MCF 10A (cell line): ENCODE measurements around the gene C6. TPM values are rescaled to one million over a fixed set of nuclear protein-coding genes. Genes with fewer than 3 reads are reported as not detected.

ENCODE experiments used
- BruUV-seq: library from RNA; stranded (reverse); fragments of 400-500 nt; replicated peaks from 2 replicates; lab custom pipeline; 2021; lab: Mats Ljungman, UMichigan
- CTCF ChIA-PET: fragments of 300-600 bp; sonication (Branson Sonifier 250); formaldehyde crosslinking; extraction: SDS; loops from one replicate; lab custom pipeline; 2021; ENCODE audit warnings: antibody characterized with exemption, inconsistent platforms; lab: Yijun Ruan, JAX
- POLR2A ChIA-PET: fragments of 300-600, 350-650 bp; sonication (Branson Sonifier 250); formaldehyde crosslinking; extraction: SDS; loops from one replicate; lab custom pipeline; 2020; ENCODE audit warnings: antibody characterized with exemption, inconsistent platforms; lab: Yijun Ruan, JAX
- DNase-seq: peaks from one replicate; pipeline ENCODE4 v3.0.0-alpha.2; 2018; ENCODE audit not compliant: unreplicated experiment
- H3K27ac Mint-ChIP-seq: one replicate; pipeline ENCODE4 v1.8.0; 2022; ENCODE audit warnings: mild to moderate bottlenecking, low read depth, mixed read lengths; ENCODE audit not compliant: unreplicated experiment
- H3K27me3 Mint-ChIP-seq: one replicate; pipeline ENCODE4 v1.8.0; 2022; ENCODE audit warnings: mixed read lengths; ENCODE audit not compliant: insufficient read depth, unreplicated experiment
- H3K36me3 Mint-ChIP-seq: one replicate; pipeline ENCODE4 v1.8.0; 2022; ENCODE audit warnings: mild to moderate bottlenecking, moderate library complexity, mixed read lengths; ENCODE audit not compliant: insufficient read depth, unreplicated experiment
- H3K4me1 Mint-ChIP-seq: one replicate; pipeline ENCODE4 v1.8.0; 2022; ENCODE audit warnings: mixed read lengths; ENCODE audit not compliant: insufficient read depth, unreplicated experiment
- H3K4me3 Mint-ChIP-seq: one replicate; pipeline ENCODE4 v1.8.0; 2022; ENCODE audit warnings: mild to moderate bottlenecking, moderate library complexity, mixed read lengths; ENCODE audit not compliant: unreplicated experiment
- H3K9me3 Mint-ChIP-seq: one replicate; pipeline ENCODE4 v1.8.0; 2022; ENCODE audit warnings: mixed read lengths; ENCODE audit not compliant: unreplicated experiment
- CTCF ChIP-seq: fragments of 200-600 bp; IDR thresholded peaks from one replicate; pipeline ENCODE4 v1.8.0; 2022; ENCODE audit warnings: antibody characterized with exemption, mild to moderate bottlenecking; ENCODE audit not compliant: unreplicated experiment
- intact Hi-C: fragments of 100-400 bp; cut with micrococcal nuclease; formaldehyde crosslinking; loops from 2 replicates; pipeline ENCODE4 v1.14.1; 2022
- total RNA-seq: library from RNA; stranded (reverse); gene quantifications from 2 replicates; pipeline ENCODE4 v1.2.3, GENCODE V29; 2022

C6 gene
- total RNA-seq, 1 experiment from 2014 or later = not detected

DNA sequence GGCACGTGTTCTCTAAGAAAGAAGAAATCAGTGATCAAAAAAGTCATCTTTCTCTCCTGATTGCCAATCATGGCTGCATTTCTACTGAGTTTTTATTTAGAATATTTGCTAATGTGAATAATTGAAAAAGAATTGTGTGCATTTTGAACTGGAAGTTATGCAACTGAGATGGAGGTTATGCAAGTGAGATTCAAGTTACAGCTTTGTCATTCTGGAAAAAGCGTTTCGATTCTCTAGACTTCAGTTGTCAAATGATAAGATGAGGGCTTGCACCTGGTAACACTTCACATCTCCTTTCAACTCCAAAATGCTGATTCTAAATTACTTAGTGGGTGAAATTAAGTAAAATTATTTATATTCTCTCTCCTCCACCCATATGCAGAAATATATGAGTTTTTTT, 36.4 kb downstream of the C6 start:
- H3K9me3 Mint-ChIP-seq = no peaks in the 10 kb centered on the region
- no peaks in the 10 kb centered on the region for H3K36me3 Mint-ChIP-seq
- peak; percentile 66 for DNase-seq
- peaks cover 11% of the 10 kb centered on the region for H3K27me3 Mint-ChIP-seq
- no peak overlapping the region for H3K27ac Mint-ChIP-seq
- CTCF ChIA-PET = interaction anchor here (0.7 kb wide), 1 partner anchor 267 kb away, joined by 3 read pairs; no protein-coding TSS in a partner anchor
- BruUV-seq = no TSS peak
- no peak for TF ChIP-seq CTCF
- intact Hi-C loops = no loop called here
- H3K4me1 Mint-ChIP-seq = peaks cover 4% of the 10 kb centered on the region
- H3K4me3 Mint-ChIP-seq = no peak overlapping the region
- POLR2A ChIA-PET = interaction anchor here (1.0 kb wide), 1 partner anchor 16 kb away, joined by 3 read pairs; no protein-coding TSS in a partner anchor

- Mint-ChIP-seq H3K27ac (no peak overlapping the region), H3K4me3 (no peak overlapping the region), H3K36me3 (no peaks in the 10 kb centered on the region), H3K27me3 (peaks cover 11% of the 10 kb centered on the region), H3K4me1 (peaks cover 4% of the 10 kb centered on the region), H3K9me3 (no peaks in the 10 kb centered on the region)
- no TSS peak for BruUV-seq
- TF ChIP-seq CTCF = no peak
- intact Hi-C loops = no loop called here
- no peak for DNase-seq
- CTCF ChIA-PET = no interaction called here
- POLR2A ChIA-PET = no interaction called here
Measured at GRCh38 chr5:41172012-41172411, 41.3 kb downstream of the C6 start.

DNA sequence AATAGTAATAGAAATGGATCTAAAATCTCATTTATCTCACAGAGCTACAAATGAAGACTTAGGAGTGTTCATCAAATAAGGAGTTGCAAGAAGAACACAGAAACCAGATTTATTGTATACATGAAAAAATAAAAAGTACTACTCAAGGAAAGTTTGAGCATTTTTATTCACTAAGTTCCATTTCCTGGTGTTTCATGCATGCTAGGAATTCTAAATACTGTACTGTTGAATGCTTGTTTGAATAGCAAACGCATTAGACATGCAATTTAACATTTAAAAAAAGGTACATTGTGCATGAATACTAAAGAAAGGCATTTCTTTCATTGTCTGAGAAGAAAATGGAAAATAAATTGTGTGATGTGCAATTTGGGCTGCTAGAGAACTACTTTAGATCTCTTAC, 52.1 kb downstream of the C6 start:
- POLR2A ChIA-PET = no interaction called here
- CTCF ChIA-PET = interaction anchor here (1.3 kb wide), 1 partner anchor 255 kb away, joined by 3 read pairs; no protein-coding TSS in a partner anchor
- intact Hi-C loops = no loop called here
- TF ChIP-seq CTCF = no peak
- Mint-ChIP-seq H3K4me3 (no peak overlapping the region), H3K9me3 (no peaks in the 10 kb centered on the region), H3K27me3 (no peaks in the 10 kb centered on the region), H3K27ac (no peak overlapping the region), H3K4me1 (peaks cover 7% of the 10 kb centered on the region), H3K36me3 (no peaks in the 10 kb centered on the region)
- no TSS peak for BruUV-seq
- DNase-seq = no peak

DNA sequence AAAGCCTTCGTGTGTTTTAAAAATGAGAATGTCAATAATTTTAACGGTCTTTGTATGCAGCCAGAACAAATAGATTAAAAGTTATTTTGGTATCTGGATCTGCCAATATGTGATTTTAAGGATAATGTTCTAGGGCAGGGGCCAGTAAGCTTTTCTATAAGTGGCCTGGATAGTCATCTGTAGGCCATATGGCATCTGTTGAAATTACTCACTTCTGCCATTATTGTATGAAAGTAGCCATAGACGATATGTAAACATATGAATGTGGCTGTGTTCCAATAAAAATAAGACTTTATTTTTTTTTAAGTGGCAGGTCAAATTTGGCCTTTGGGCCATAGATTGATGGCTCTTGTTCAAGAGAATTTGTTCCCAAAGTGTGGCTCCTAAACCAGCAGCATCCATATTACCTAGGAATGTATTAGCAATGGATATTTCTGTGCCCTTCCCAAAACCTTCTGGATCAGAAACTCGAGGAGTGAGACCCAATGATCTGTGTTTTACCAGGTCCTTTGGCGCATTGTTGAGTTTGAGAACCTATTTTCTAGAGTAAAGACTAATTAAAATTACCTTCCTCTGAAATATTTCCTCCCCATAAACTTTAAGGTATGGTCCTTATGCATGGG, 55.9 kb downstream of the C6 start:
- ChIA-PET CTCF (interaction anchor here (0.6 kb wide), 1 partner anchor 1875 kb away, joined by 3 read pairs; no protein-coding TSS in a partner anchor), POLR2A (no interaction called here)
- Mint-ChIP-seq H3K9me3 (no peaks in the 10 kb centered on the region), H3K4me3 (no peak overlapping the region), H3K27me3 (no peaks in the 10 kb centered on the region), H3K4me1 (peaks cover 12% of the 10 kb centered on the region), H3K27ac (no peak overlapping the region), H3K36me3 (no peaks in the 10 kb centered on the region)
- BruUV-seq = no TSS peak
- DNase-seq = peak; percentile 64
- no peak for TF ChIP-seq CTCF
- intact Hi-C loops = no loop called here
